C1 segment of cervical spinal cord (tissue), 14 donors: ENCODE measurements around the gene DNAI1.
A peak's percentile ranks its signal among the peaks of the same experiment; 100 is the strongest.
"Not testable (repeated sequence)": the region's sequence is repeated elsewhere in the genome, so short reads cannot be mapped to it uniquely, and the experiment has no call there.

Experiments used
- DNase-seq, 14 donors: peaks; one replicate each; lab custom pipeline; 2025; lab: John Stamatoyannopoulos, UW

Gene DNAI1

GRCh38 chr9:34450644-34451043 lies 8.0 kb upstream of the DNAI1 start:
- no peak for DNase-seq

GRCh38 chr9:34451135-34451534 lies 7.5 kb upstream of the DNAI1 start:
- no peak for DNase-seq

GRCh38 chr9:34451545-34451944 lies 7.1 kb upstream of the DNAI1 start:
- DNase-seq, result no peak

DNA sequence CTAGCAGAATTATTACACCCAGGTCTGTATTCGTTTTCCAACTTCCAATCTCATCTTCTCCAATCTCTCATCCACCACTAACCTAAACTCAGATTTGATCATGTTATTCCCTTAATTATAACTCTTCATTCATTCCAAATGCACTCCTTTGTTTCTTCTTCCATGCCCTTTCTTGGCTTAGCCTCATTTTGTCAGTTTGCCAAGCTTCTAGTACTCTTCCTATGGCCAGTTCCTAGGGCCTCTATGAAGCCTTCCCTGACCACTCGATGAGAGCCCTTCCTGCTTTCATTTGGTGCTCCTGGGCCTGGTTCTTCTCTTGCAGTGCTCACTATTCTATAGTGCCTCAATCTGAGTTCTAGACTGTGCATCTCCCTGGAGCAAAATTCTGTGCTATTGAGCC lies 6.0 kb upstream of the DNAI1 start:
- no peak for DNase-seq

DNA sequence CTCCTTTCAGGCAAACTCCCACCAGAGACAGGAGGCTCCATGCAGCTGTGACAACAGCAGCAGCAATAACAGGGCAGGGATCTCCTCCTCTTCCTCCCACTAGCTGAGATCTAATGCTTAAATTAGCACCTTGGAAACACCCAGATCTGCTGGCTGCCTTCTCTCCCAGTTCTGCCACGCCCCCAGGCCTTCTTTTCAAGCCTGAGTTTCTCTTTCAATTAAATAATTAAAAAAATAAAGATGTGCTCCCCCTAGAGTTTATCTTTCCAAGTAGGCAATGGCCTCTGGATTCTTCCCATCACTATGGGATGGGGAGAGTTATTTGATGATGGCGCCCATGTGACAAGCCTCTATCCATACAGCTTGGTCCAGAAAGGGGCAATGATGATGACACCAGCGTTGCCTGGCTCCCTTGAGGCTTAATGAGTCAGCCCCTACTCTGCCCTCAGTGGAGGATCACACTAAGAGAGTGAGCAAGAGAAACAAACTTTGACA lies 4.0 kb upstream of the DNAI1 start:
- peak in 2 of 14 donors; percentile 6 to 15 for DNase-seq

GRCh38 chr9:34456151-34456550 lies 2.5 kb upstream of the DNAI1 start:
- no peak for DNase-seq

GRCh38 chr9:34456746-34457145 lies 1.9 kb upstream of the DNAI1 start:
- DNase-seq, result no peak

DNA sequence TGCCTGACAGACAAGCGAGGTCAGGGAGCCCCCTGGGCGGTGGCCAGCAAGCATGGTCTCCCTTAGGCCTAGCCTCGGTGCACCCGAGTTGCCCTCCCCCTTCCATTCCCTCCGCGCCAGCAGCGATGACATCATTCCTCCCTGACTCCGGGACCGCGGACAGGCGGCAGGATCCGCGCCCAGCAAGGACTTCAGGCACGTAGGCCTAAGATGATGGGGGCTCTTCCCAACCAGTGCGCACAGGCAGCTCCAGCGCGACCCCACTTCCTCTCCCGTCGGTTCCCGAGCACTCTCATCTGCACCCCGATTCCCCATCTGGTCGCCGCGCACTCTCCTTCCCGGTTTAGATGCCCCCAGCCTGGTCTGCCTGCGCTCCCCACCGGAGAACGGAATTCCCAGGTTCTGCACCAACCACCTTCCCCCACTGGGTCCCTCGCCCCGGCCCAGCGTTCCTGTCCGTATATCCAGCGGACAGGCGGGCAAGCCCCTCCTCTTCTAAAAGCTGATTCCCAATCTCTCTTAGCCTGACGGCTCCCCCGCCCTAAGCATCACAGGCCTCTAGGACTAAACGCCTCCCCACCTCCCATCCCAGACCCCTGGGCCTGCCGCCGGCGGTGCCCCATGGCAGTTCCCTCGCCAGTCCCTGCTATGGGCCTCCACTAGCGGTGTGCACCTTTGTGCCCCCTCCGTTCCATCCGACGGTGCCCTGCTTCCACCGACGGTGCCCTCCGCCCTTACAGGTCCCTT lies 1.2 kb upstream of the DNAI1 start:
- peak; percentile 9 to 60 (median 46) for DNase-seq

- no peak for DNase-seq
Observed at GRCh38 chr9:34458959-34459340, 345 bp downstream of the DNAI1 start.

GRCh38 chr9:34459356-34459755 lies 751 bp downstream of the DNAI1 start:
- no peak for DNase-seq

DNA sequence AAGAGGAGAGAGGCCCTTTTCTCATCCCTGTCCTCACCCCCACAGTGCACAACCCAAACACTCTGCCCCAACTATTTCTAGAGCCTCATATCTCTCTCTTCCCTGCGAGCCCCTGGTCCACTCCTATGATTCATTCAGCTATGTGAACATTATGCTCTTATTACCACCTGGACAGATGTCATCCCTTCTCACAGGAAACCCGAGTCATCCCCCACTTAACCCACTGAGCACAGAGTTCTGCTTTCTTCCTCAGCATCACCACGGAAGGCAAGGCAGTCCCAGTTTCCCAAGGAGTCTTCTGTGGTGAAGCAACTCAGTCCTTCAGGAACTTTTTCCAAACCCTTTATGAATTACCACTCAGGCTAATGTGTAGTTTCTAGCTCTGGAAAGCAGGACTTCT lies 1.3 kb downstream of the DNAI1 start:
- no peak for DNase-seq

DNA sequence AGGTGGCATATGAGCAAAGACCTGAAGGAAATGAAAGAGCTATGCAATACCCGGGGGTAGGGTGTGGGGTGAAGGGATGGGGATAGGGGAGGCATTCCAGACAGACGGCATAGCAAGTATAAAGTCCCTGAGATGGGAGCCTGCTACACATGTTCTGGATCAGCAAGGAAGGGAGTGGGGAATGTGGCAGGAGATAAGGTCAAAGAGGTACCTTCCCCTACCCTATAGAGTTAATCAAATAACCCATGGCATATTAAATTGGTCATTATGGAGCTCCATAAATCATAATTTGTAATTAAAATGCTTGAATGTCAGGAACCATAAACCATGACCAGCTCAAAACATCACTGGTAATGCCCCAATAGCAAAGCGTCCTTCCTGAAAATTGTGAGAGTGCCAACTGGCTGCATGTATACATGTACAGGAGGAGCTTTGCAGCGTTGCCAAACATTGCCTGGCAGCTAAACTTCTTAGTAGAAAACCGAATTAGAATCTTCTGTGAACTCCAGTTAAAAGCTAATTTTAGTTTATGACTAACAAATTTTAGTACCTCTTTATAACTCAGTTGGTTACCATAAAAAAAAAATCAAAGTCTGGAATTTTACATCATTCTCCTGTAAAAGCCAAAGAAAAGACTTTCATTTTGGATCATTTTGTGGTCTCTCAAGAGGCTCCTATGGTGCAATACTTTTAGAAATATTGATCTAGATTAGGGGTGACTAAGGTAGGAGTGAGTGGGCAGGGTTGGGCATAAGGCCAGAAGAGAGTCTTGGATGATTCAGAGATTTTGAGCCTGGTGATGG lies 4.7 kb downstream of the DNAI1 start:
- DNase-seq, result no peak

- no peak for DNase-seq
Observed at GRCh38 chr9:34463901-34464232, 5.3 kb downstream of the DNAI1 start.

DNA sequence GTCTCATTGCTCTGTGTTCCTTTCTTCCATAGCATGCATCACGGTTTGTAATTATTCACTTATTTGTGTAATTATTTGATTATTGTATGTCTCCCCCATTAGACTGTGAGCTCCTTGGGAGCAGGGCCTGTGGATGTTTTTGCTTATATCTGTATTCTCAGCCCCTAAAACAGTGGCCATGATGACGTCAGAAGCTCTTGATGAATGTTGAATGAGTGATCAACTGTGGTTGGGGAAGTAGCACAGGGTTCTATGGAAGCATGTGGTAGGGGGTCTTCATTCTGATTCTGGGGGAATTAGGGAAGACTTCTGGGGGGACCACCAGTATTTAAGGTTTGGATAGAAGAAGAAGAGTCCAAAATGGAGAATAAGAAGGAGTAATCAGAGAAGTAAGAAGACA lies 6.0 kb downstream of the DNAI1 start:
- DNase-seq, result no peak

DNA sequence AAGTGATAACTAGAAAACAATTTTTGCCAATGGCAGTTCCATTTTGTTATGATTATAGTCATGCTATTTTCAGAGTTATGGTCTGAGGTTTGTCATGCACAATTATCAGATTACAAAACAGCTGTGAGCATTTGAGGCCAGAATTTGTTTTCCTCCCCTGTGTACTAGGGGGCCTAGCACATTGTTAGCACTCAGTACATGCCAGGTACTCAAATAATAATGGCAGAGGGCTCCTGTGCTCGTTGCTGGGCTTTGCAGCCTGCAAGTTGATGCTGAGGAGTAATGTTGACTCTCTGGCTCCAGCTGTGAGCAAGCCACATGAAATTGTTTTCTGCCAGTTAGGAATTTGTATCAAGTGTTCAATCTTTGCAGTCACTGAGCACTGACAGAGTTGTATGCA lies 6.9 kb downstream of the DNAI1 start:
- no peak for DNase-seq

DNA sequence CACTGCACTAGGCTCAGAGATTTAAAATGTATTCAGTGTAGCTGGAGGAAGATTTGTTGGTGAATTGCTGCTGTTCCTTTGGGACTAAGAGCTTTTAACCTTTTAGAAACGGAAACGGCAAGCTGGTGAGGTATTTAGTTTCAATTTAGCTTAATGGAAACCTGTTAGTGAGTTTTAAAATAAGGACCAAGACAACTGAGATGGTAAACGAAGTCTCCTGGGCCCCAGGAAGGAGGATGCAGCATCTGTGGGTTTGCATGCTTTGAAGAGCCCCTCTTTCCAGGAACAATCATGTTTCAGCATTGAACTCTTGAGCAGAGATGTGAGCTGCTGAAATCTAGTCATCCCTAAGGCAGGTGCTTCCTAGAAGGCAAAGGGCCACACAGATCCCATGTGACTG lies 16.5 kb downstream of the DNAI1 start:
- DNase-seq, result no peak

GRCh38 chr9:34477541-34477940 lies 18.9 kb downstream of the DNAI1 start:
- no peak for DNase-seq

GRCh38 chr9:34479431-34479866 lies 20.8 kb downstream of the DNAI1 start:
- no peak for DNase-seq

- not testable (repeated sequence) for DNase-seq
Observed at GRCh38 chr9:34481620-34482019, 23.0 kb downstream of the DNAI1 start.

DNA sequence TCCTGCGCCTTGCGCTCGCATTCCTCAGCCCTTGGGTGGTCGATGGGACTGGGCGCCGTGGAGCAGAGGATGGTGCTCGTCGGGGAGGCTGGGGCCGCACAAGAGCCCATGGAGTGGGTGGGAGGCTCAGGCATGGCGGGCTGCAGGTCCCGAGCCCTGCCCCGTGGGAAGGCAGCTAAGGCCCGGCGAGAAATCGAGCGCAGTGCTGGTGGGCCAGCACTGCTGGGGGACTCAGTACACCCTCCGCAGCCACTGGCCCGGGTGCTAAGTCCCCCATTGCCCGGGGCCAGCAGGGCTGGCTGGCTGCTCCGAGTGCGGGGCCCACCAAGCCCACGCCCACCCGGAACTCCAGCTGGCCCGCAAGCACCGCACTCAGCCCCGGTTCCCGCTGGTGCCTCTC lies 24.1 kb downstream of the DNAI1 start:
- DNase-seq, result not testable (repeated sequence)

DNA sequence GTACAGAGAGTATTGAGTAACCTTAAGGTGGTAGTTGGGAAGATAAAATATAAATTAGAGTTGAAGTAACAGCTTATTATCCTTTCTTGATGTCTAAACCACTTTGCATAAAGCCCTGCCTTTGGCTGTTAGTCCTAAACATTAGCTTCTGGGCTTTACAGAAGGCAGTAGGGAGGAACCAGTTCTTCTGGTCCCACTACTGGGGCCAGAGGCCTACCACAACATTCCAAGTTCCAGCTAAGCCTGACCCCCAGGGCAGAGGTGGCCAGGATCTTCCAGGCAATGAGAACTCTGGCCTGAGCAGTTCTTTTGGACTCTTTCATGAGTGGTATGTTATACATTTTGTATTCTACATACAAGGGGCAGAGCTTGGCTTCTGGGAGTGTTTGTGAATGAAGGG lies 26.1 kb downstream of the DNAI1 start:
- no peak for DNase-seq

DNA sequence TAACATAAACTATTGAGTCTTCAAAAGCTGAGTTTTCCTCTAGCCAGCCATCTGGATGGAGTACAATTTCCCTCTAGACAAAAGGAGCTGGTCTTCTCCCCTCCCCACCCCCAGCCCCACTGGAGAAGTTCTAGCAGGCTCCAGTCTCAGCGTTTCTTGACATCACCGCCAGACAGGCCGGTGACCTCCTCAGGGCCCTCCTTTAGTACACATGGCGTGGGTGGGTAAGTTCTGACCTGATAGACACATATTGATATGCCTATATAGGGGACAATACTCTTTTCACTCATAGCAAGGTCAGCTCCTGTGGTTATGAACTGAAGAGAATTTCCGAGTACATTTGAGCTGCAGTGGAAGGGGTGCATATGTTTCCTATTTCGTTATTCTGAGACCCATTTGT lies 27.2 kb downstream of the DNAI1 start:
- DNase-seq, result no peak

- no peak for DNase-seq
Observed at GRCh38 chr9:34486572-34486971, 28.0 kb downstream of the DNAI1 start.
